Stimulated activated CD4-positive, alpha-beta T cell treated with anti-CD3 and anti-CD28 coated beads, Interleukin-1b, Interleukin-23, amount 100 ng/mL, for 24 hours (primary cell): ENCODE results near the gene ATPAF2.

ENCODE experiments used
- DNase-seq, 4 experiments: peaks; one replicate each; pipeline ENCODE4 v3.0.0-alpha.2; 2020; ENCODE audit warnings: low read depth in 4 of 4, low spot score in 1 of 4

ATPAF2 gene

DNA sequence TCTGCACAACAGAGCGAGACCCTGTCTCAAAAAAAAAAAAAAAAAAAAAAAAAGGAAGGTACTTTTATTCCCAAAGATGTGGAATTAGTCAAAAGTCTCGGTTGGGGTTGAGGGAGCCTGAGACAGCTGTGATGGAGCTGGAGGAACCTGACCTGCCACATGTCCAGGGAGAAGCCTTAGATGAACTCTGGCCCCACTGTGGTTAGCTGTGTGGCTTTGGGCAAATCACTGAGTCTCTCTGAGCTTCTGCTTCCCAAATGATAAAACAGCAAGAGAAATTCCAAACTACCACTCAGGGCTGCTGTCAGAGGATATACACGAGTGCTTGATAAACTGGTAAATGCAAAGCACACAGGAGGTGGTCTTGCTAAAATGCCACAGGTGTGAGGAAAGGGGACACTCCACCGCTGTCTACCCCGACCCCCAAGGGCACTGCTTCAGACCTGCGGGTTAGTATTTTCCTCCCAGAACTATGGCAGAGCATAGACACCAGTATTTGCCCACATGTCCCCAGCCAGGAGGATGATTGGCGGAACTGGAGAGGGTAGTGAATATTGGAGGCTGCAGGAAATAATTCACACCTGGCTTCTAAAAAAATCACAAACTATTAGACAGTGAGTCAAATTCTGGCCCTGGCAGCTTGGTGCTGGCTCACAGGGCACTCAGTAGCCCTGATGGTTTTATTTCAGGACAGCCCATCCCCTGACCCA is 51.6 kb downstream of the ATPAF2 start:
- no peak for DNase-seq

DNA sequence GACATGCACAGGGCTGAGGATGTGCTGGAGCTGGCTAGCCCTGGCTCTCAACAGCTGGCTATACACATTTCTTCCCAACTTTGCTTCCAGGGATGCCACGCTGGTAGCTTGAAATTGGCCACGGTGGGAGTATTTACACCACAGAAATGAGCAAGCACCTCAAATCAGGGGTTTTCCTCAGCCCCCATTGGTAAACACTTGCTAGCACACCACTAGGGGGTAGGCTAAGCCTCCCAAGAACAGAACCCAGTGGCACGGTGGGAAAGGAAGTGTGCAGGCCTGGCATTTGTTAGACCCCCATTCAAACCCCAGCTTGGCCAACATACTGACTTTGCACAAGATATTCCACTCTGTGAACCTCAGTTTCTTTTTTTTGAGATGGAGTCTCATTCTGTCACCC is 53.4 kb downstream of the ATPAF2 start:
- DNase-seq = no peak

DNA sequence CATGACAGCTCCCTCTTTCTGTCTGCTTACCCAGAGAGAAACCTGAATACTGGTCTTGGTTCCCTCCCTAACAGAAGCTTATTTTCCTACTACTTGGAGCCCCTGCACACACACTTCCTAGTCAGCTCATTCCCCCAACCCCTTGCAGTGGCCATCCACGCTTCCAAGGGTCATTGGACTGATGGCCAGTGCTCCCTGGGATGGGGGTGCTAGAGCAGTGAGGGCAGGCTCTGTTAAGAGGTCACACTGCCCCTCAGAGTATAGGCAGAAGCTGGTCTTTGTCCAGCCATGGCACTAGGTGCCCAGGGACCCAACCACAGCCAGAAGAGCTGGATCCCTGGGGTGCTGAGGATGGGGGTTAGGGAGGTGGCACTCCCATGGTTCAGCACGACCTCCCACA is 53.8 kb downstream of the ATPAF2 start:
- DNase-seq = no peak

DNA sequence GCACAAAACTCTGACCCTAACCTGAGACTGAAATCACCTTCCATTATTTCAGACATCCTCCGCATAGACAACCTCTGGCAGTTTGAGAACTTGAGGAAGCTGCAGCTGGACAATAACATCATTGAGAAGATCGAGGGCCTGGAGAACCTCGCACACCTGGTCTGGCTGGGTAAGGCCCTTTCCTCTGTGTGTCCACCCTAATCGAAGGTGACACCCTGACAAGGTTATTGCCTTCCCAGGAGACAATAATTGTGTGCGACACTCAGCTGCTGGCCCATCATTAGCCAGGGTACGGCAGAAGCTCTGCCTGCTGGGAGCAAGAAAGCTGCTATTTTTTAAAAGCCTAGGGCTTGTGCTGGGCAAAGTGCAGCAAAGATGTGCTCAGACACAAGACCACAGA is 55.2 kb downstream of the ATPAF2 start:
- no peak for DNase-seq

DNA sequence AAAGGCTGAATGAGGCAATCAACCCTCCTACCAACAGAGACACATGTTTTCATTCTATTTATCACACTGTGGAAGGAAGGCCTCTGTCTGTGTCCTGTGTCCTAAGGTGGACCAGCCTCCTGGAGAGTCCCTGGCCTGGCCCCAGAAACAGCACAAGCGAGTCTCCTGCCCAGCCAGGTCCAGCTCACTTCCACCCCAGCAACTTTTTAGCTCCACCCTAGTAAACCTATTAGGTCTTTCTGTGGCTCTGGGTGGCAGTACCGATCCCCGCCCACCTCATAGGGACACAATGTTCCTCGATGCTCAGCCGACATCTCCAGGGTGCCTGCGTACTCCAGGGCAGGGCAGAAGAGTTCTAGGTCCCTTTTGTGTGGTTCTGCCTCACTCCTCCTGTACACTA is 55.6 kb downstream of the ATPAF2 start:
- no peak for DNase-seq

DNA sequence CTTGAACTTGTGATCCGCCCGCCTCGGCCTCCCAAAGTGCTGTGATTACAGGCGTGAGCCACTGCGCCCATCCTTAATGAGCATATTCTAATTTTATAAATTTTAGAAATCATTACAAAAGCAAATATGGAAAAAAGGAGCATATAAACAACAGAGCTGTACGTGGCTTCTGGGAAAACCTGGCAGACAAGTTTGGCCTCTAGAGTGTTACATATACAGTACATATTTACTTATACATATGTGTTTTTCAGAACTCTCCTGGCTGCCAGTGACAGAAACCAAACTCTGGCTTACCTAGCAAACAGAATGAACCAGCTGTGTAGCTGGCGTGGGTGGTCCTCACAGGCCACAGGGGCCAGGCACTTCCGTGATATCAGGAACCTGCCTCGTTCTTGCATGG is 56.2 kb downstream of the ATPAF2 start:
- no peak for DNase-seq

DNA sequence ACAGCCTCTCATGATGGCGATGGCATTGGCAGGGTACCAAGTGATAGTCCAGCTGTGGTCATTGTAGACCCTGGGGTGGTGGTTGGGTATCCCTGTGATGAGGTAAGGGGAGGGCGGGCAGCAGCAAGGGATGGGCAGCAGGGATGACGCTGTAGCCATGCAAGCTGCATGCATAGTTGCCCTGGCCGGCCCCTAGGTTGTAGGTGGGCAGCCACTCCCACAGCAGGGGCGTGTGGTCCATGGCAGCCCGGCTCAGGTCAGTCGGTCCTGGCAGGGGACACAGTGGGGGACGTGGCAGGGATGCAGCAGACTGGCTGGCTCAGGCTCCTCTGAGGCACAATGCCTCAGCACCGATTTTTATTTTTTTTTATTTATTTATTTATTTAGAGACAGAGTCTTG is 57.6 kb downstream of the ATPAF2 start:
- DNase-seq = no peak

DNA sequence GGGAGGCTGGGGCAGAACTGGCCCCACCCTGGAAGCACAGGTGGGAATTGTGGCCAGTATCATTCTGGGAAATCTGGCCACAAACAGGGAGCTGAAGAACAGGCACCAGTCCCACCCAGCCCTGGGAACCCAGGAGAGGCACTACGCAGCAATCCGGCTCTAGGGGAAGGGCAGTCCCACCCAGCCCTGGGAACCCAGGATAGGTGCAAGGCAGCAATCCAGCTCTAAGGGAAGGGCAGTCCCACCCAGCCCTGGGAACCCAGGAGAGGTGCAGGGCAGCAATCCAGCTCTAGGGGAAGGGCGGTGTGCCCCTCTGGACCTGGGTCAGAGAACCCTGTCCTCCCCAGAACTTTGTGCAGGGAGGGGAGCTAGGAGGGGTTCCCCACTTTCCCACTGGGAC is 59.2 kb downstream of the ATPAF2 start:
- no peak for DNase-seq

DNA sequence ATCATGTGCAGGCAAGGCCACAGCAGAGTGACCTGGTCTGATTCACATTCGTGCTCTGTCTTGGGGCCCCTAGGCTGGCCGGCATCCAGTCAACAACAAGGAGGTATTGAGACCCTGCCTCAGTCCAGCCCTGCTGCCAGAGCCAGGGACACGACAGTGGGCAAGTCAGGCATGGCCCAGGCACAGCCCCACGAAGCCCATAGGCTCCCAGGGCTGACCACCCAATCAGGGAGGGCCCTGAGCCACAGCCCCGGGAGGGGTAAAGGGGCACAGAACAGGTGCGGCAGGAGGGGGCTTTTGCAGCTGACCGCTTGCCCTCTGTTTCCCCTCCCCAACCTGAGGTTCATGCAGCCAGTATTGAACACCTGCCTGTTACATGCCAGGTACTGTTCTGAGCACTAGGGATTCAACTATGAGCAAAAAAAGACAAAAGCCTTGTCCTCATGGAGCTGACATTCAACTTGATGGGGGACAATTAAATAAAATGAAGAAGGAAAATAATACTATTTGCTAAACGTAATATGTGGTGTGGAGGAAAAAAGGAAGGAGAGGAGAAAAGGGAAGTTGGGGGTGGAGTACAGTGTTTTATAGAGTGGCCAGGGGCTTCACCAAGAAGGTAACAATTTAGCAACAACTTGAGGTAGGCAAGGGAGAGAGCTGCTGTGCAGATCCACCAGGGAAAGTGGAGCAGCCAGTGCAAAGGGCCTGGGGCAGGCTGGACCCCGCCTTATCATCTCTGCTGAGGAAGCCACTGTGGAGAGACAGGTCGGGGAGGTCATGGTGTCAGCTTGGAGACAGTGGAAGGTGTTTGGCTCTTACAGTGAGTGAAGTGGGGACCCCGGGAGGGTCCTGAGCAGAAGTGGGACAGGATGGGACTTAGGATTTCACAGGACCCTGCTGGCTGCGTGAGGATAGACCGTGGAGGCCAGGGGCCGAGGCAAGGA is 60.2 kb downstream of the ATPAF2 start:
- DNase-seq = no peak

DNA sequence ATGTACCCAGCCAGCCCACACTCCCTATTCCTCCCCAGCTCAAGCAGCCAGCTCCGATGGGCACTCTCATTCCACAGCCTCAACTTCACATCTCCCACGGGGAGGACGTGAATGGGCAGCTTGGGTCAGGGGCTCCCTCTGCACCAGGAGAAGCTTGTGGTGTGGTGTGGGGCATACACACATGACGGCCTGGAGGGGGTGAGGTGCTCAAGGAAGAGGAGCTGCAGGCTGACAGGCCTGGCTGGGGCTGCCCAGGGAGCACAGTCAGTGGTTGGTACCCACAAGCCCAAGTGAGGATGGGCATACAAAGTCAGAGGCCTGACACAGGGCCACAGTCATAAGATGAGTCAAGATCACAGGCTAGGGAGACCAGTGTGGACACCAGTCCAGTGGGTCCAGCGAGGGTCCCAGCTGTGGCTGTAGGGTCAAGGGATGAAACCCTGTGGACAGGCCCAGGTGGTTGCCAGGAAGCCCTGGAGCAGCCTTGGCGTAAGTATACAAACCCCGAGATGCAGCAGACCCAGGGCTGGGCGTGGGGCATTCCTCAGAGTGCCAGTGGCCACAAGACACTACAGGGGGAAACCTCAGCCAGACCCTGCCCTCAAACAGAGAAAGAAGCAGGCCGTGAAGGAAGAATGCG is 61.9 kb downstream of the ATPAF2 start:
- no peak for DNase-seq

DNA sequence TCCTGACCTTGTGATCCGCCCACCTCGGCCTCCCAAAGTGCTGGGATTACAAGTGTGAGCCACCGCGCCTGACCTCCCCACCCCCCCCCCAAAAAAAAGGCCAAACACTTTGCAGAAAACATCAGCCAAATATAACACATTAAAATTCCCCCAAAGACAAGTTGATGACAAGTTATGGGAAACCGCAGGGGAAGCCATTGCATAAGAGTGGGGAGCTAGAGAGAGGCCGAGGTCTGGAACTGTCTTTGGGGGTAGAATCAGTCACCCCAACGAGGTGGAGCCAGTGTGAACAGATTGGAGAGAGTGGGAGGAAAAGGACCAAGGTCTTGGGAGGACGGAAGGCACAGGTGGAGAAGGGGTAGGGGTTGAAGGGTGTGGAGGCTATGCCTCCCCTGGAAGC is 63.5 kb downstream of the ATPAF2 start:
- no peak for DNase-seq

DNA sequence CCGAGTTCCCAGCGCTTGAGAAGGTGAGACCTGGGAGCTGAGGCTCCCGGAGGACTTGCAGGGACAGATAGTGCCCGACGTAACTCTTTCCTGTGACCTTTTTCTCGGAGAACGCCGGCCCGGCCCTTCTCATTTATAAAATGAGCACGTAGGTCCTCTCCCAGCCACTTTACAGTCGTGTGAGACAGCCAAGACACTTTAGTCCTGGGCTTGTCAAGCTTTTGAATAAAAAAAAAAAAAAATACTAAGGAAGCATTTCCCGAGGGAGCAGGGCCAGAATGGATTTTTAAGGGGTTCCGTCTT is 66.1 kb downstream of the ATPAF2 start:
- no peak for DNase-seq

DNA sequence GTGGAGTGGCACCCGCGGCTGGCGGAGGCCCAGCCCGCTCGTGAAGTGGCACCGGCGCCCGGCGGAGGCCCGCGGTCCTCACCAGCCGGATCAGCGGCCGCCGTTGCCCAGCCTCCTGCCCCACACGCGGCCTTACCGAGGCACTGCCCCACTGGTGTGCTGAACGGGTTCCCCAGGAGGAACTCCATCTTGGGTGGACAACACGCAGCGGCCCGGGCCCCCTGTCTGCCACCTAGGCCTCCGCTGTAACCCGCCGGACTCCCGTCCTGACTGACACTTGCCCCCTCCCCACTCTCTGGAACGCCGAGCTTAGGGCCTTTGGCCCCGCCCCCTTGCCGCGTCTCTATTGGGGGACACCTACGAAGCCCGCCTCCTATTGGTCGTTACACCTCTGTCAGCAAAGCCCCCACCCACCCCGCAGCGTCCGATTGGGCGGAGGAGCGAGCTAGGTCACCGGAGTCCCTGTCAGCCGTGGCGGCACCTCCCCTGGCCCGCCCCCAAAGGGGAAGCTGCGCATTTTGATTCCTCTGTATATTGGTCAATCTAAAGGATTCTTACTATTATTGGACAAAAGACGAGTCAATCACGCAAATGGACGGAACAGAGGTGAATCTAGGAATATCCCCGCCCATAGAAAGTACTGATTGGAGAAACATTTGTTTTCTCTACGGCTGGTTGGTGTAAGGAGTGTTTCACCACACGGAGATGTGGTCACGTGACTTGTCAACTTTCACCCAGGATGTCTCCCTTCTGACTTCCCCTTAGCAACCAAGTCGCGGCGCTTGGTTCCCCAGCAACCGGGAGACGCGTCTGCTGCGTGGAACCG is 66.6 kb downstream of the ATPAF2 start, which contains the start of the genes DRC3 and TOM1L2:
Gene DRC3, plus strand, starts transcription at position 737 of the 826 bp plus-strand sequence. CDS start 4,737 bp downstream, outside the sequence.
Gene TOM1L2, minus strand, starts transcription at position 275 of the 826 bp plus-strand sequence. Its CDS starts 87 bp downstream, at position 188.
- peak; percentile 97 to 100 (median 100) for DNase-seq

DNA sequence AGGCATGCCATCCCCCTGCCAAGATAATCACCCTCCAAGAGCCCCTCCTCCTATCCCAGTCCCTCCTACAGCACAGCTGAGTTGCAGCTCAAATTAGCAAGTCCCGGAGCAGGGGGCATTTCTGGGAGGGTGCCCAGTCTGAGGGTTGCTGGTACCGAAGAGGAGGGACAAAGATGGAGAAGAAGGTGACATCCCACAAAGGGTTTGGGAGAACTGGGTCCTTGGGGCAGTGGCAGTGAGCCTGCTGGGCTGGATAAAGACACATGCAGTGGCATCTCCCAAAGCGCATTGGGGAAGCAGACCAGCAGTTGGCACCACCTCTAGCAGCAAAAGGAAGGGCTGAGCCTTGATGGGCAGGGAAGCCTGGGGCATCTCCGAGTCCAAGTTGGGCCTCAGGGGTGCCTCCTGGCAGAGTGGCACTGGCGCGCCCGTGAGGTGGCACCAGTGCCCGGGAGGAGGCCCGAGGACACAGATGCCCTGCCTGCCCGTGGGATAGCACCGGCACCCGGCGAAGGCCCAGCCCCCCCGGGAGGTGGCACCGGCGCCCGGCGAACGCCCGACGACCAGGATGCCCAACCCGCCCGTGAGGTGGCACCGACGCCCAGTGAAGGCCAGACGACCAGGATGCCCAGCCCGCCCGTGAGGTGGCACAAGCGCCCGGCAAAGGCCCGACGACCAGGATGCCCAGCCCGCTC is 67.4 kb downstream of the ATPAF2 start:
- DNase-seq = no peak

DNA sequence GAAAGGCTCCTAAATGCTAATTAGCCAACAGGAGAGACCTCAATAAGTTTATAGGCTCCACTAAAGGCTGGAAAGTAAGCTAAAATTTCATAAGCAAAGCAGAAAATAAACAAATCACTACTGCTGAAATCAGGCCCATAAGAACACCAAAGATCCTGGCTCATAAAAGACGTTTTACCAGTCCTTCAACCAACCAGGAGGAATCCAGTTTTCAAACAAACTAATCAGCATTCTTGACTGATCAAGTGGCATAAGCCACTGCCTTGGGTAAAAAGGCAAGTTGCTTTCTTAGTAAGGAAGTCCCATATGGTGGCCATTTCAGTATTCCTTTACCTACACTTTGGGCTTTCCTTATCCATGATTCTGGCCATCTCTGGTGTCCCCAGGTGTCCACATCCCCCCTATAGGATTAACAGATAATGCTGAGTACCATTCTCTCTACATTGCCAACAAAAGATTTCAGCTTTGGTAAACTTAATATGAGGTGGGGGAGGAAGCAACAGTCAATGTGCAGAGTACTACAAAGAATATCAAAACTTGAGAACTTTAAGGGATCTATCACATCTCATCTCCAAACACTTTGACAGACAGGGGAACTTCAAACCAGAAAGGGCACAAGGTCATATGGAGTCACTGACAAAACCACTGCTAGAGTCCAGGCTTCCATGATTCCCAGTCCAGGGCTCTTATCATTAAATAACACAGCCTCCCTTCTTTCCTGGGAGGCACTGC is 68.1 kb downstream of the ATPAF2 start:
- DNase-seq = no peak
